SH-SY5Y (cell line): Measurements from ENCODE around the gene CACUL1.

Experiments used
- GATA2 ChIP-seq: IDR thresholded peaks from 2 replicates; pipeline ENCODE4 v1.6.1; 2011; ENCODE audit warnings: mild to moderate bottlenecking, low read depth, low read length
- GATA3 ChIP-seq: IDR thresholded peaks from 2 replicates; pipeline ENCODE4 v1.6.1; 2011; ENCODE audit warnings: low read depth, mild to moderate bottlenecking, low read length, moderate library complexity

DNA sequence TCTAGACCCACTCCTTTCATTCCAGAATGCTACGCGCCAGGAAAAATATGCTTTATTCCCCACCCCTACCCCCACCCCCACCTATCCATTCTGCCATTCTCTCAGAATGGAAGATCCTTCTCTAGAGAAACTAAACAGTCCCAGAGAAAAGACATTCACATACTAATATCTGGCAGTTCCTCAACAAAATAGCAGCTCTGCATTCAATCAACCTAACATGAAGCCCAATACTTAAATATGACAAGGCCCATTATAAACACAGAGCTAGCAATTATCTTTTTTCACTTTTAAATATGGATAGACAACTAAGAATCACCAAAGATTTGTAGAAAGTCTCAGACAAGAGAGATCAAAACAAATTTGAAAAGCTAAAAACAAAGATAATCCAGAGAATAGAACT, 16.4 kb downstream of the CACUL1 start:
- TF ChIP-seq GATA2 (no peak), GATA3 (no peak)
